ENCODE measurements around the gene TMA7B.

DNA sequence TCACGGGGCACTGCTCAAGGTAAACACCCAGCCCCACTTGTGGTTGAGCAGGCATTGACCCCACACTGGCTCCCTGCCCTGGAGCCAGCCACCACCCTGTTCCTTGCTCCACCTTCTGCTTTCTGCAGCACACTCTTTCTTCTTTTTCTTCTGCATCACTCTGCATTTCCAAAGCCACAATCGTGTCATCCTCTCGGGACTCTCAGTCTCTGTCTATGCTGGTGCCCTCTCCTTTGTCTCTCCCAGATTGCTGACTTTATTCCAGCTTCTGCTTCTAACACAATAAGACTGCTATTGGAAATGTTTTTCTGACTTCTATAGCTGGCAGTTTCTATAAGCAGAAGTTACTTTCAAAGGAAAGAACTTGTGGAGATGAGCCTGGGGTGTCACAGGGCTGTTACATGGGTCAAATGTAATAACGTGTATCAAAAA is 44.9 kb upstream of the TMA7B start:
- TF ChIP-seq, protein P1, sequence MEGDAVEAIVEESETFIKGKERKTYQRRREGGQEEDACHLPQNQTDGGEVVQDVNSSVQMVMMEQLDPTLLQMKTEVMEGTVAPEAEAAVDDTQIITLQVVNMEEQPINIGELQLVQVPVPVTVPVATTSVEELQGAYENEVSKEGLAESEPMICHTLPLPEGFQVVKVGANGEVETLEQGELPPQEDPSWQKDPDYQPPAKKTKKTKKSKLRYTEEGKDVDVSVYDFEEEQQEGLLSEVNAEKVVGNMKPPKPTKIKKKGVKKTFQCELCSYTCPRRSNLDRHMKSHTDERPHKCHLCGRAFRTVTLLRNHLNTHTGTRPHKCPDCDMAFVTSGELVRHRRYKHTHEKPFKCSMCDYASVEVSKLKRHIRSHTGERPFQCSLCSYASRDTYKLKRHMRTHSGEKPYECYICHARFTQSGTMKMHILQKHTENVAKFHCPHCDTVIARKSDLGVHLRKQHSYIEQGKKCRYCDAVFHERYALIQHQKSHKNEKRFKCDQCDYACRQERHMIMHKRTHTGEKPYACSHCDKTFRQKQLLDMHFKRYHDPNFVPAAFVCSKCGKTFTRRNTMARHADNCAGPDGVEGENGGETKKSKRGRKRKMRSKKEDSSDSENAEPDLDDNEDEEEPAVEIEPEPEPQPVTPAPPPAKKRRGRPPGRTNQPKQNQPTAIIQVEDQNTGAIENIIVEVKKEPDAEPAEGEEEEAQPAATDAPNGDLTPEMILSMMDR (IDR thresholded peaks at IDR 0.05), result no peak
- TF ChIP-seq POLR2A (IDR thresholded peaks at IDR 0.05) (no peak), EP300 (IDR thresholded peaks at IDR 0.05) (no peak)

Data from tibial nerve (tissue), 4 donors.